Measurements from ENCODE around the gene SLC25A26.

SLC25A26 gene

DNA sequence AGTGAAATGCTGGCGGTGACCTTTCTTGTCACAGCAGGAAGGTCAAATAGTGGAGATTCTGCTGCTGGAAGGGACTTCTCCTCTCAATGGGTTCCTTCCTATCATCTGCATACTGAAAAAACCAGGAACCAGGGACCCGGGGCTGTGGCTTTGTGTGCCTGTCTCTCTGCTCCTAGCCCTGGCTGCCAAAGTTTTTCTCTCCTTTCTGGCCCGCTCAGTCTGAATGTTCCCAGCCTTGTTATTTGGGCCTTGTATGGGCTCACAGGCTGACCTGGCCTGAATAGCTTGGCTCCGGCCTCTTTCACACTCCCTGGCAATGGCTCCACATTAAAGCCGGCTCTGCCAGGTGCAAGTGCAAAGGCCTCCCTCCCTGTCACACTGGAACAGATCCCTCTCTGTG, 185.4 kb downstream of the SLC25A26 start:
- no peaks in the 10 kb centered on the region for H3K36me3 ChIP-seq (ENCODE audit: control insufficient read depth in 1 of 2, insufficient read depth in 2 of 2, low read length in 2 of 2)
- no peak overlapping the region for H2BK120ac ChIP-seq (ENCODE audit: insufficient read depth, low read length, poor library complexity)
- H3K4me3 ChIP-seq (ENCODE audit: low read depth, low read length), result no peak overlapping the region
- H2BK5ac ChIP-seq (ENCODE audit: low read depth, low read length, poor library complexity), result no peak overlapping the region
- no CpG with 5 or more reads among the region's 5 CpGs for WGBS (ENCODE audit: extremely low coverage, insufficient coverage, insufficient read length)
- H3K23ac ChIP-seq (ENCODE audit: low read length), result no peak overlapping the region
- H3K14ac ChIP-seq (ENCODE audit: low read length), result no peak overlapping the region
- H4K12ac ChIP-seq (ENCODE audit: low read depth, low read length), result no peak overlapping the region
- H2BK12ac ChIP-seq (ENCODE audit: low read length), result no peak overlapping the region
- no peaks in the 10 kb centered on the region for H3K79me2 ChIP-seq (ENCODE audit: control insufficient read depth, insufficient read depth, low read length, poor library complexity)
- no peaks in the 10 kb centered on the region for H3K9me3 ChIP-seq (ENCODE audit: insufficient read depth, low read depth, low read length)
- no peak overlapping the region for H3K4ac ChIP-seq (ENCODE audit: low read depth, low read length)
- peaks cover 4 to 6% of the 10 kb centered on the region in 2 experiments for H3K4me1 ChIP-seq (ENCODE audit: control insufficient read depth in 1 of 2, insufficient read depth in 2 of 2, low read length in 2 of 2)
- DNase-seq, result no peak
- no peak overlapping the region for H2AFZ ChIP-seq (ENCODE audit: insufficient read depth, low read length, poor library complexity)
- H4K8ac ChIP-seq (ENCODE audit: low read depth, low read length), result no peak overlapping the region
- no peak overlapping the region for H4K91ac ChIP-seq (ENCODE audit: low read depth, low read length)
- H3K27ac ChIP-seq (ENCODE audit: low read depth, low read length), result no peak overlapping the region
- H2AK5ac ChIP-seq (ENCODE audit: low read length), result no peak overlapping the region
- no peaks in the 10 kb centered on the region for H3K79me1 ChIP-seq (ENCODE audit: low read length)
- no peak overlapping the region for H3K4me2 ChIP-seq (ENCODE audit: low read length)
- no peak overlapping the region for H3K18ac ChIP-seq (ENCODE audit: low read length)
- no peak overlapping the region for H3K9ac ChIP-seq (ENCODE audit: low read length)
- no peaks in the 10 kb centered on the region for H3K27me3 ChIP-seq (ENCODE audit: insufficient read depth, low read length)

DNA sequence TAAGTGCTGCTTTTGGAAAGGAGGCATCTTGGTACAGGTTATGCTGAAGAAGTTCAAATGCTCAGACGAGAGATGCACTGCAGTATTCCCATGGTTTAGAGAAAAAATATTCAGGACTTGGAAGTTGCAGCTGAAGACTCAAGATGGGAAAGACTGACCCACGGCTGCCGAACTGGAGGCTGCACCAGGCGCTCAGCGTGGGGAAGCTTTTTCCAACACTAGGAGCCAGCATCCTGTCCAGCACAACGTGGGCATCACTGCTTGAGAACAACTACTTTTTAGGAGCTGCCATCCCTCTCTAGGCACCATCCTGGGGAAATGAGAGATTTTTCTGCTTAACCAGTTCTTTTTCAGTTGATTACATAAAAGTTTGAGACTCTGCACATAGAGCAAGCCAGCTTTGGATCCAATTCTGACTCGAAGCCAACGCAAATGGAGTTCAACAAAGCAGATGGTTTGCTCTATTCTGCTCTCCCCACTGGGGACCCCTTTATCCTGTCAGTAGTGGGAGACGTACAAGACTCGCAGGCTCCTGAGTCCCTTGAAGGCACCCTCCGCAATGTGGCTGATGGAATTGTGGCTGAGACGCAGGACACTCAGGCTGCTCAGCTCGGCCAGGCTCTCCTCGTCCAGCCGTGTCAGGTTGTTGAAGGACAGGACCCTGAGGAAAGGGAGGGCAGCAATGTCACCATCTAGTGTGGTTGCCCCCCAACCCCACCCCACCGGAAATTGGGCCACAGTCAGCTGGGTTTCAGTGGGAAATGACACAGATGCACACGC, 186.2 kb downstream of the SLC25A26 start:
- Histone ChIP-seq H3K4ac (ENCODE audit: low read depth, low read length) (no peak overlapping the region), H3K36me3 (ENCODE audit: control insufficient read depth in 1 of 2, insufficient read depth in 2 of 2, low read length in 2 of 2) (no peaks in the 10 kb centered on the region), H3K18ac (ENCODE audit: low read length) (no peak overlapping the region), H3K9me3 (ENCODE audit: insufficient read depth, low read depth, low read length) (no peaks in the 10 kb centered on the region), H2AFZ (ENCODE audit: insufficient read depth, low read length, poor library complexity) (no peak overlapping the region), H3K9ac (ENCODE audit: low read length) (no peak overlapping the region), H4K8ac (ENCODE audit: low read depth, low read length) (no peak overlapping the region), H3K4me2 (ENCODE audit: low read length) (no peak overlapping the region), H3K4me1 (ENCODE audit: control insufficient read depth in 1 of 2, insufficient read depth in 2 of 2, low read length in 2 of 2) (peaks cover 4 to 6% of the 10 kb centered on the region in 2 experiments), H3K14ac (ENCODE audit: low read length) (no peak overlapping the region), H2BK120ac (ENCODE audit: insufficient read depth, low read length, poor library complexity) (no peak overlapping the region), H2AK5ac (ENCODE audit: low read length) (no peak overlapping the region), H2BK12ac (ENCODE audit: low read length) (no peak overlapping the region), H3K27ac (ENCODE audit: low read depth, low read length) (no peak overlapping the region), H2BK5ac (ENCODE audit: low read depth, low read length, poor library complexity) (no peak overlapping the region), H3K79me2 (ENCODE audit: control insufficient read depth, insufficient read depth, low read length, poor library complexity) (no peaks in the 10 kb centered on the region), H3K27me3 (ENCODE audit: insufficient read depth, low read length) (no peaks in the 10 kb centered on the region), H3K23ac (ENCODE audit: low read length) (no peak overlapping the region), H3K79me1 (ENCODE audit: low read length) (no peaks in the 10 kb centered on the region), H3K4me3 (ENCODE audit: low read depth, low read length) (no peak overlapping the region), H4K12ac (ENCODE audit: low read depth, low read length) (no peak overlapping the region), H4K91ac (ENCODE audit: low read depth, low read length) (no peak overlapping the region)
- no CpG with 5 or more reads among the region's 17 CpGs for WGBS (ENCODE audit: extremely low coverage, insufficient coverage, insufficient read length)
- DNase-seq, result no peak

DNA sequence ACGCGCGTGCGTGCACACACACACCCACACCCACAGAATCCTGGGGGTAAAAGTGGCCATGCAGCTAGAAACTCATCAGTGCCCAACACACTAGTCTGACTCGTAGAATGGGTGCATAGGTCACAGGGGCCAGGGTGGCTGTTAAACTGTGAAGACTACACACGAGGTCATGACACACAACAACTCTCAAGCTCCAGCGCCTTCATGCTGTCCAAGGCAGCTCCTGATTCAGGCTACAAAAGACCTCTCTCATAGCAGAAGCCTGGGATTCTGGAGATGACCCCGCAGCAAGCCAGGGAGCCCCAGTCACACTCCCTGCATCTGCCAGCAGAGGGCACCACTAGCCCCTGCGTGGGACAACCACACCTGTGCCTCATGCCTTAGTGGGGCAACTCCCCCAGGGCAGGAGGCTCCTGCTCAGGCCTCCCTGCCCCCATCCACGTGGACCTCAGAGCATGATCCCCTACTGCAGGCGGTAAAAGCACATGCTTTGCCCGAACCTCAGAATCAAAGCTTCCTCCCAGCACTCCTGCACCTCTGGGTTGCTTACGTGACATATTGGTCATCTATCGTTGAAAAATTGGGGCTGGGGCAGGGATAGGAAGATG, 186.9 kb downstream of the SLC25A26 start:
- Histone ChIP-seq H3K23ac (ENCODE audit: low read length) (no peak overlapping the region), H3K4me1 (ENCODE audit: control insufficient read depth in 1 of 2, insufficient read depth in 2 of 2, low read length in 2 of 2) (peaks cover 4 to 6% of the 10 kb centered on the region in 2 experiments), H3K79me1 (ENCODE audit: low read length) (no peaks in the 10 kb centered on the region), H3K27ac (ENCODE audit: low read depth, low read length) (no peak overlapping the region), H3K9ac (ENCODE audit: low read length) (no peak overlapping the region), H2AFZ (ENCODE audit: insufficient read depth, low read length, poor library complexity) (no peak overlapping the region), H4K12ac (ENCODE audit: low read depth, low read length) (no peak overlapping the region), H3K9me3 (ENCODE audit: insufficient read depth, low read depth, low read length) (peaks cover 2% of the 10 kb centered on the region), H3K14ac (ENCODE audit: low read length) (no peak overlapping the region), H3K79me2 (ENCODE audit: control insufficient read depth, insufficient read depth, low read length, poor library complexity) (no peaks in the 10 kb centered on the region), H2BK5ac (ENCODE audit: low read depth, low read length, poor library complexity) (no peak overlapping the region), H3K36me3 (ENCODE audit: control insufficient read depth in 1 of 2, insufficient read depth in 2 of 2, low read length in 2 of 2) (no peaks in the 10 kb centered on the region), H4K8ac (ENCODE audit: low read depth, low read length) (no peak overlapping the region), H2BK120ac (ENCODE audit: insufficient read depth, low read length, poor library complexity) (no peak overlapping the region), H3K4me2 (ENCODE audit: low read length) (no peak overlapping the region), H3K18ac (ENCODE audit: low read length) (no peak overlapping the region), H4K91ac (ENCODE audit: low read depth, low read length) (no peak overlapping the region), H3K4me3 (ENCODE audit: low read depth, low read length) (no peak overlapping the region), H2AK5ac (ENCODE audit: low read length) (no peak overlapping the region), H2BK12ac (ENCODE audit: low read length) (no peak overlapping the region), H3K27me3 (ENCODE audit: insufficient read depth, low read length) (no peaks in the 10 kb centered on the region), H3K4ac (ENCODE audit: low read depth, low read length) (no peak overlapping the region)
- no CpG with 5 or more reads among the region's 14 CpGs for WGBS (ENCODE audit: extremely low coverage, insufficient coverage, insufficient read length)
- peak; percentile 52 to 85 for DNase-seq

- H3K4me2 ChIP-seq (ENCODE audit: low read length), result no peak overlapping the region
- H2AFZ ChIP-seq (ENCODE audit: insufficient read depth, low read length, poor library complexity), result no peak overlapping the region
Observed at GRCh38 chr3:66409771-66410754, 189.3 kb downstream of the SLC25A26 start.

More at GRCh38 chr3:66409771-66410754, 189.3 kb downstream of the SLC25A26 start:
- Histone ChIP-seq H3K9me3 (ENCODE audit: insufficient read depth, low read depth, low read length) (peaks cover 2% of the 10 kb centered on the region), H3K27me3 (ENCODE audit: insufficient read depth, low read length) (no peaks in the 10 kb centered on the region), H3K9ac (ENCODE audit: low read length) (no peak overlapping the region), H4K12ac (ENCODE audit: low read depth, low read length) (no peak overlapping the region), H3K27ac (ENCODE audit: low read depth, low read length) (no peak overlapping the region), H3K36me3 (ENCODE audit: control insufficient read depth in 1 of 2, insufficient read depth in 2 of 2, low read length in 2 of 2) (no peaks in the 10 kb centered on the region), H2BK5ac (ENCODE audit: low read depth, low read length, poor library complexity) (no peak overlapping the region), H3K18ac (ENCODE audit: low read length) (no peak overlapping the region), H3K79me1 (ENCODE audit: low read length) (no peaks in the 10 kb centered on the region), H4K8ac (ENCODE audit: low read depth, low read length) (no peak overlapping the region), H3K14ac (ENCODE audit: low read length) (no peak overlapping the region), H3K4me1 (ENCODE audit: control insufficient read depth in 1 of 2, insufficient read depth in 2 of 2, low read length in 2 of 2) (peaks cover 4 to 11% of the 10 kb centered on the region in 2 experiments), H2BK12ac (ENCODE audit: low read length) (no peak overlapping the region), H3K23ac (ENCODE audit: low read length) (no peak overlapping the region), H3K4me3 (ENCODE audit: low read depth, low read length) (no peak overlapping the region), H3K79me2 (ENCODE audit: control insufficient read depth, insufficient read depth, low read length, poor library complexity) (no peaks in the 10 kb centered on the region), H3K4ac (ENCODE audit: low read depth, low read length) (no peak overlapping the region), H2AK5ac (ENCODE audit: low read length) (no peak overlapping the region), H4K91ac (ENCODE audit: low read depth, low read length) (no peak overlapping the region), H2BK120ac (ENCODE audit: insufficient read depth, low read length, poor library complexity) (no peak overlapping the region)
- DNase-seq, result no peak
- WGBS (ENCODE audit: extremely low coverage, insufficient coverage, insufficient read length), result no CpG with 5 or more reads among the region's 24 CpGs

Data from trophoblast cell (in vitro differentiated cells and primary cell).